ENCODE results near the gene TTN.
"Not testable (repeated sequence)": the region's sequence is repeated elsewhere in the genome, so short reads cannot be mapped to it uniquely, and the experiment has no call there.

Gene TTN

DNA sequence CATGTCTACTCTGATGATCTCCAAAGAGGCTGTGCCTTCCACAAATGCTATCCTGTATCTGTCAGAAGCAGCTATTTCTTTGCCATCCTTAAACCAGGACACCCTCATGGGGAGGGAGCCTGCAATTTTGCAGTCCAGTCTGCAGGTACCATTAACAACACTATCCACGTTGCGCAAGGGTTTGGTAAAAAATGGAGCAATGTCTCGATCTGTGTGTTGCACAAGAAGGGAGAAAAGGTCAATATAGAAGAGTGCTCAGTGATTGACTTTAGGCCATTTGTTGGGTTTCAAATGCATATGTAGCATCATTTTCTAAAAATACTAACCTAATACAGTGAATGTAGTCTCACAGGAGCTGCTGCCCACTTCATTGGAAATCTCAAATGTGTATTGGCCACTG, 74.3 kb downstream of the TTN start:
- no peak for DNase-seq

DNA sequence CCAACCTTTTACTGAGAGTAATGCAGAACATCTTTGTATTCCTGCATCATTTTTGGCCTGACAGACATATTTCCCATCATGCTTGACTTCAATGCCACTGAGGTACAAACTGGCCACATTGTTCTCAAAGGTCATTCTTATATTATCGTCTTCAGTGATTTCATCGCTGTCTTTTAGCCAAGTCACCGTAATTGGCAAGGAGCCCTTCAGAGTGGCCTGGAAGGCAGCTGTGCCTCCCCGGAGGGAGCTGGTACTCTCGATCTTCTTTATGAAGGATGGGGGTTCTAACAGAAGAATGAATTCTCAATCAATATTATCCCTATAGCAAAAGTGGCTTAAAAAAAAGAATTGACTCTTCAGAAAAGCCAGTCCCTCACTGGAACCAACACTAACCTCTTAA, 75.9 kb downstream of the TTN start:
- no peak for DNase-seq

DNA sequence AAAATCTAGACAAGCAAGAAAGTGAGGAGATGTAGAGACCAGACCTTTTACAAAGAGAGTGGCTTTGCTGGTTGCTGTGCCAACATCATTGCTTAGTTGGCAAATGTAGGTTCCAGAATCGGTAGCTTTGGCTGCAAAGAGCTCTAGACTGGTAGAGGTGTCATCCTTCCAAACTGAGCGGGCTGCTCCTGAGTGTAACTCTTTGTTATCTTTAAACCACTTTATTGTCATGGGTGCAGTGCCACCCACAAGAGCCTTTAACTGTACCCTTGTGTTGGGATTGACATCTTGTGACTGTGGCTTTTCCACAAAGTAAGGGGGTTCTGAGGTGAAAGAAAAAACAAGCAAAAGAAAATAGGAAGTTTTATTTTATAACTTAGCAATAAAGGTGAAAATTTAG, 77.2 kb downstream of the TTN start:
- no peak for DNase-seq

DNA sequence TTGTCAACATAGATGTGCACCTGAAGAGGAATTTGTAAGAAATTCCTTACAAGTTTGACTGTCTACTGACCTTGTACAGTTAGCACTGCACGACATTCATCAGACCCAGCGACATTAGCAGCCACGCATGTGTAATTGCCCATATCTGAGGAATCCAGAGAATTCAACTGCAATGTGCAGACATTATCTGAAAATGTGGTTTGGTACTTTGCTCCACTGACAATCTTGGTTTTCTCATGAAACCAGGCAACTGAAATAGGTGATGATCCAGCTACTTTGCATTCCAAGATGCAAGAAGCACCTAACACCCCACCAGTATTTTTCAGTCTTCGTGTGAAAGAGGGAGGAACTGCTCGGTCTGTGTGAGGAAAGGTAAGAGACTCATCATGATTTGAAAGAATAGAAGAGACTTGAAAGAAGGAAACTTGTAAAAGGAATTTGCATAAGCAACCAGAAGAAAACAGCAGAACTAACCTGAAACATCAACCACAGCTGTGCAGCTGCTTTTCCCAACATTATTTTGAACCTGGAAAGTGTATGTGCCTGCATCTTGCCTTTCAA, 83.4 kb downstream of the TTN start:
- DNase-seq, result no peak

DNA sequence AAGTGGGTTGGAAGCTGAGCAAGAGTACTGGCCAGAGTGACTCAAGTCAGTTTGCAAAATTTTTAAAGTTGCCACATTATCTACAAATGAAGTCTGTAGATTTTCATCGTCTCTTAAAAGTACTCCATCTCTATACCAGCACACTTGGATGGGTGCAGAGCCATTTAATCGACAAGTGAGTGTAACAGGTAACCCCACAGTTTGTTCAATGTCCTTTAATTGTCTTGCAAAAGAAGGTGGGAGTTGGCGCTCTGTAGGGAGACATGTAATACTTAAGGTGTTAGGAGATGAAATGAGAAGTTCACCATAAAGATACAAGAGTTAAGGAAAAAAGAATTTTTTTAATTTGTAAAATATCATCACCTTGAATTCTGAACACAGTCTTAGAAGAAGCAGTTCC, 84.9 kb downstream of the TTN start:
- DNase-seq, result no peak

DNA sequence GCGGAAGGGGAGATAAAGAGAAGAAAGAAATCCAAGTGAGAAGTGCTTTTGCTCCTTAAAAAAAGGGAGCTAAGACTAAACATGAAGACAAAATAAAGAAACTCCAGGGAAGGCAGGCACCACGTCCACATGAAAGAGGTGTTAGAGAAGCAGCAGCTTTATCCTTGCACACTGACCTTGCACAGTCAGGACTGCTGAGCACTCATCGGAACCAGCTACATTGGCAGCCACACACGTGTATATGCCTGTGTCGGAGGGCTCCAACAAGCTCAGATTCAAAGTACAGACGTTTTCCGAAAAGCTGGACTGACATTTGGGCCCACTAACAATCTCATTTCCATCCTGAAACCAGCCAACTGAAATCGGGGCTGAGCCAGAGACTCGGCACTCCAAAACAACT, 88.2 kb downstream of the TTN start:
- DNase-seq, result no peak

DNA sequence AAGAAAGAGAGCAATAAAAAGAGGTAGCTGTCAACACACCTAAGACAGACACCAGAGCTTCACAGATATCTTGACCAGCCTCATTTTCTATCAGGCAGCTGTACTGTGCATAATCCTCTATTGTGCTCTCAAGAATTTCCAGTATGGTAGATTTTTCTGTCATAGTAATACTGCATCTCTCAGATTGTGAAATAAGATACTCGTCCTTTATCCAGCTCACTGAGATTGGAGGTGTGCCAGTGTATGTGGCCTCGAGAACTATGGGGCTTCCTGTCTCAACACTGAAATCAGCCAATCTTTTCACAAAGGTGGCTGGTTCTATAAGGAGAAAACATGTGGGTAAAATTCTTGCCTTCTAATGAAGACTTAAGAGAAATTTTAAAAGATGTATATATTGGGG, 88.9 kb downstream of the TTN start:
- no peak for DNase-seq

DNA sequence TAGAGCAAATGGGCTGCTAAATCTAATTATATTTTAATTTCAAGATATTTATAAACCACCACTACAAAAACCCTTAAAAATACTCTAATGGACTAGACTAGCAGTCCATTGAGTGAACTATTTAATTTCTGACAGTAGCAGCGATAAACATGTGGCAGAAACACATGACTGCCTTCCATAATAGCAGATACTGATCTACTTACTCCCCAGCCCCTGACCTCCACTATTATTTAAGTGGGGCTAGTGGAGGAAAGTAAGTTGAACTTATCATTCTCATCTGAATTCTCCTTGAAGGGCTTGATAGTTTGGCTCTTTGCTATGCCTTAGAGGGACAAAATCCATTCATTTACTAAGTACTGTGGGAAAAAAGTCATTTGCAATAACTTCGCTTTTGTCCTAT, 90.8 kb downstream of the TTN start:
- DNase-seq, result no peak

DNA sequence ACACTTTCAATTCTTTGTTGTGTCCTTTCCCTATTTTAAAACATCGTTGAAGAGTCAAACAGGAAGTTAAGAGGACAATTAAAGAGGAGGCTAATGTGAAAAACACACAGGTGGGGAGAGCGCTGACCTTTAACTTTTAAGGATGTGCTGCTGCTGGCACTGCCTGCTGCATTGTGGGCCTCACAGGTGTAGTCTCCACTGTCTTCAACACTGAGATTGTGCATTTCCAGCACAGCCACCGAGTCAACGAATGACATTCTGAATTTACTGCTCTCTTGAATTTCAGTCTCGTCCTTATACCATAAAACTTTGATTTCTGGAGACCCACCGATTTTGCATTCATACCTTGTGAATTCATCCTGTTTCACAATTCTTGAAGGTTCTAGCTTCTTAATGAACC, 91.9 kb downstream of the TTN start:
- no peak for DNase-seq

DNA sequence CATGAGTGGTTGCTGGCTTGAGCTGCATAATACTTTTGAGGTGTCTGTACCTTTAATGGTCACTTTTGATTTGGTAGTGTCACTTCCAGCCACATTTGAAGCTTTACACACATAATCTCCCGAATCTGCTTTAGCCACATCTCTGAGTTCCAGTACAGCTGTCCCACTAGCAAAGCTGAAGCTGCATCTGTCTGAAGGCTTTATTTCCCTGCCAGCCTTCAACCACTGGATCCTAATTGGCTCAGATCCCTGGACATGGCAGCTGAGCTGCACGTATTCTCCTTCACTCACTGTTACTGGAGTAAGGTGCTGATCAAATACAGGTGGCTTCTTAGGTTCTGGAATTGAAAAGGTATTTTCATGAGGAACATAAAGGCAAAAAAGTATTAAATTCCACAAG, 99.7 kb downstream of the TTN start:
- no peak for DNase-seq

DNA sequence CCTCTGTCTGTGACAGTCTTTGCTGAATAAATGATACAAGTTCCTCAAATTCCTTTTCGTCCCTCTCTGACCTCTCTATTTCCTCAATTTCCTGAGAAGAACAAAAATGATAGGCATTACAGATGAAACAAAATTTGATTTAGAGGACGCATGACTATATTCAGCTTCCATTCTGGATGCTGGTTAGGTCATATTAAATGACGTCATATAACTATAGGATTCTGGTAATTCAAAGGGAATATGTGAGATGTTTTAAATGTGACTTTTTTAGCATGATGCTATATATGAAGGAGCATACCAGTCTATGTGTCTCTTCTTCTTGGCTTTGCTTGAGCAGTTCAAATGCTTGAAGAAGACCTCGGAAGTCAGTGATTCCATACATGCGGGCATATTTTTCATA, 102.3 kb downstream of the TTN start:
- no peak for DNase-seq

DNA sequence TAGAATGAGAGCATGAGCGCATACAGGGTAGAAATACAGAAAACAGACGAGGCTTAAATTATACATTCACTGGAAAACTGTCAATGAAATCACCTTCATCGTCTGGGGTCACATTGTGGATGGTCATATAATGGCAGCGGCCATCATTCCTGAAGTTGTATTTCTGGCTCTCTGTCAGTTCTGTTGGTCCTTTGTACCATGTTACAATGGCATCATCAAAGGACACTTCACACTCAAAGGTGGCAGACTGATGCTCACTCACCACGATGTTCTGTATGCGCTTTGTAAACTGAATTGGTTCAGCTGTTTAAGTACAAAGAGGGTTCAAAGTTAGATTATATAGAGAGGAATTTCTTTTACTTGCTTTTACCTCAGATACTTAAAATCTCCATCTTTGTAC, 104.9 kb downstream of the TTN start:
- no peak for DNase-seq

DNA sequence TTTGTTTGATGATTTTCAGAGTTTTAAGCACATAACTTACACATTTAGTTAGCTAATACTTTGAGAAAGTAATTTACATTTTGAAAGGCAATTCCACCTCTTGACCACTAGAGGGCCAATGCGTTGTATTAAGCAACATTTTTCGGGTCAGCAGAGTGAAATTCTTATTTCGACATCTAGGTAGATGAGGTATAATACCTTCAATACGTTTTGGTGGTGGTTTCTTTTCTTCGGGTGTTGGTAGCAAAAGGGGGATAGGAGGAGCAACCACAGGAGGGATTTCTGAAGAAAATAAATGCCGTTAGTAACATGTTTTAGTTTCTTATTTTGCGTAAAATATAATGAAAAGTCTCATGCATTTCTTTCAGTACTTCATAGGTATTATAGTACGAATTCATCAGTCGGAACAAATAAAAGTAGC, 106.3 kb downstream of the TTN start:
- no peak for DNase-seq

DNA sequence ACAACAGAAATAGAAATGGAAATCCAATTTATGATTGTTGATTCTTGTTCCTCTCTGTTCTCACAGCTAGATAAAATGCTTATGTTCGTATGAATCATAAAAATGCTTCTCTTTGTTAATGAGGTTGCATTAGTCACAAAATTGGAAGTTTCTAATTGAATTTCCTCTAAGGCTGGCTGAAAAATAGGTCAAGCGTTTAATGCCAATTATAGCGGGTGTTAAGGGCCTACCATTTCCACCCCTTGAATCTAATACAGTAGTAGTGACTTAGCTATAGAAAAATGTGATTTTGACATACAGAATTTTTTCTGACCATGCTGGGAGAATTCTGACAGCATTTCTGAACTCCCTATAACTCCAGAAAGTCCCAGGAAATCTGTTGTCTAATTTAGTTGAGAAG, 107.1 kb downstream of the TTN start:
- DNase-seq, result no peak

DNA sequence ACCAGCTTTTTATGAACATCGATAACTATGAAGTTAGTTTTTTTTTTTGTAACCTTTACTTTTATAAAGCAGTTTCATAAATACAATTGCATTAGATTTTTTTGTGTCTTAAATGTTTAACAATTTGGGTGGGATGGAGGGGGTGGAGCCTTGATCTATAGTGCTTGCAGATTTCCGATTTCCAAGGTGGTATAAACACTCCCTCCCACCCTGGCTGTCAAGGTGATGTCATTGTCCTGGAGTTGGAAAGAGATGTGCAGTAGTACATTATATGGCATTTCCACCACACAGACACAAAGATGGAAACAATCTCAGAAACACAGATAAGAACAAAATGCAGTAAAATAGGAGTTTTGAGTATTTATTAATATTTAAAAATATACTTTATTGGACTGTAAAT, 114.4 kb downstream of the TTN start:
- no peak for DNase-seq

DNA sequence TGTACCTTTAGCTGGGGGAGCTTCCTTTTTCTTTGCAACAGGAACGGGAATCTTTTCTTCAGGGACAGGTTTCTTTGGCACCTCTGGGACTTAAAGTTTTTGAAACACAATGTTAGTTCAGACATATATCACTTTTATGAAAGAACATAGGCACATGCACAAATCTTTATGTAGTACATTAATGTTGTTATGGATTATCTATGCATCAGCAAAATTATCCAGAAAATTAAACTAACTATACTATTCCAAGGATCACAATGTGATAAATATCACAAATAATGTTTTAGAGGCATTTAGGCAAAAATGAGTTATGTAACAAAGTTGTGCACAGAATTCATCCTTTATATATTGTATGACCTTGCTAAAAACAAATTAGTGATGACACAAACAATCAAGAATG, 117.4 kb downstream of the TTN start:
- DNase-seq, result no peak

DNA sequence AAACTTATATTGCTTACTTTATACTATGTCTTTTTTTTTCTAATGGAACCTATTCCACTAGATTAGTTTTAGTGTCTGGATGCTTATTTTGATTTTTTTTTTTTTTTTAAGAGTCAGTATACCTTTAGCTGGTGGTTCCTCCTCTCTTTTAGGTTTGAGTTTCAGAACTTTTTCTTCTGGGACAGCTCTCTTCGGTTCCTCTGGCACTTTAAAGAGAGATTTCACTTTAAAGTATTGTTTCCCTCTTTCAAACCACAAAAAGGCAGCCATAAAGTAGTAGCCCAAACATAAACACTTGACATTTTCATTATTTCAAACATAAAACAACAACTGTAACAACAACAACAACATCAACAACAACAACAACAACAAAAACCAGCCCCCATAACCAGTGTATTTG, 123.3 kb downstream of the TTN start:
- DNase-seq, result no peak

DNA sequence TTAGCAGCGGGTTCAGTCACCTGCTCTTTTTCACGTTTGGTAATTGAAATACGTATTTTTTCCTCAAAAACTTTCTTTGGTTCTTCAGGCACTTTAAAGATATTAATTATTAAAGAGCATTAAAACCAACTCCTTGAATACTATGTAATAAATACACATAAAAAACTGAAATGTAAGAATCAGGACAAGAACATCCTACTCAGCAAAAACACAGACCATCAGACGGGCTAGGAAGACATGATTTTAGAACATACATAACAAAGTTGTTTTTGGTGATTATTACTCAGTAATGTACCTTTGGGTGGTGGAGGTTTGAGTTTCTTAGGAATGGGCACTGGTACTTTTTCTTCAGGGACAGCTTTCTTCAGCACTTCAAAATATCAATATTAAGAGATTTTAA, 126.1 kb downstream of the TTN start:
- no peak for DNase-seq

DNA sequence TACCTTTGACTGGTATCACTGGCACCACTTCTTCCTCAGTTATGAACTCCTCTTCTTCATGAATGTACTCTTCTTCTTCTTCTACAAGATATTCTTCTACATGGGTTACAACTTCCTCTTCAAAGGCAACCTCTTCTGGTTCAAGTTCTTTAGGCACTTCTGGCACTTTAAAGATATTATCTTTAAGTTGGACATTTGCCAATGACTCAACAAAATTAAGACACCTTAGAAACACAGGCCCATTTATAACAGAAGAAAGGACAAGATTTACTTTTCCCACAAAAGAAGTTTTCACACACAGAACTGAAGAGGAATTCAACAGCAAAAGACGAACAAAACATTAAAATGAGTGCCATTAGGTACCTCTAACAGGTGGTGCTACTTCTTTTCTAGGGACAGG, 127.3 kb downstream of the TTN start:
- DNase-seq, result no peak

DNA sequence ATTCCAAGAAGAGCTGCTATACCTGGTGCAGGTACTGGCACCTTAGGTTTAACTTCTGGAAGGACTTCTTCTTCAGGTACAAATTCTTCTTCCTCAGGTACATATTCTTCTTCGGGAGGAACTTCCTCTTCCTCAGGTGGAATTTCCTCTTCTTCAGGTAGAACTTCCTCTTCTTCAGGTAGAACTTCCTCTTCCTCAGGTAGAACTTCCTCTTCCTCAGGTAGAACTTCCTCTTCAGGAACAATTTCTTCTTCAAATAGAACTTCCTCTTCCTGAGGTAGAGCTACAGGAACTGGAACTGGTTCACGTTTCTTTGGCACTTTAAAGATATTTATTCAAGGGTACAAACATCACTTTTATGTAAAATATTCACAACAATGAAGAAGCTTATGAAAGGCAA, 129.6 kb downstream of the TTN start:
- no peak for DNase-seq

DNA sequence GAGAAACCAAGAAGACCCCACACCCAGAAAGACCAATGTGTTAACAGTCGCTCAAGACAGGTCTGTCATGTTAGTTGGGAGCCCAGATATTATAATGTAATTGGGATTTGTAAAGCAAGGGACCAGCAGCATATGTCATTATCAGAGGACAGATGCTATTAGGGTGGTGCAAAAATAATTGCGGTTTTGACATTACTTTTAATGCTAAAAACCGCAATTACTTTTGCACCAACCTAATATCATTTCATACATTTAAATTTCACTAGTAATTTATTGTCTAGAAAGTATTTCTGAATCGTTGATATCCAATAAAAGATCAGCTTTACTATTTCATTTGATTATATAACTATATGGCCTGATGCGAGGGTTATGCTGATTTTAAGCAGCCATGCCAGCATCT, 131.2 kb downstream of the TTN start:
- DNase-seq, result no peak

DNA sequence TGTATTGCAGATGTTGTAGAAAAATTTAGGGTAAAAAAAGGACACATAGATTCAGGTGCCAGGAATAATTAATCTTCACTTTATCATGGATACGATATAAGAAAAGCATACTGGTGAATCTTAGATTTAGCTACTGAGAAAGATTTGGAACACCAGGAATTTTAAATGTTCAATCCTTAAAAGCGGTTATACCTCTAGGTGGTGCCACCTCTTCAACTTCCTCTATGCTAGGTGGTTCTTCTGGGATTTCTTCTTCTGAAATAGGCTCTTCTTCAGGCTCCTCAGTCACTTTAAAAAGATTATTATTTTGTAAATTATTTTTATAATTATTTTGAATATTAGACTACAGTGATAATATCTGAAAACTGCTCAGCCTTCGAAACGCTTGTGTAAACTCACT, 133.1 kb downstream of the TTN start:
- no peak for DNase-seq

DNA sequence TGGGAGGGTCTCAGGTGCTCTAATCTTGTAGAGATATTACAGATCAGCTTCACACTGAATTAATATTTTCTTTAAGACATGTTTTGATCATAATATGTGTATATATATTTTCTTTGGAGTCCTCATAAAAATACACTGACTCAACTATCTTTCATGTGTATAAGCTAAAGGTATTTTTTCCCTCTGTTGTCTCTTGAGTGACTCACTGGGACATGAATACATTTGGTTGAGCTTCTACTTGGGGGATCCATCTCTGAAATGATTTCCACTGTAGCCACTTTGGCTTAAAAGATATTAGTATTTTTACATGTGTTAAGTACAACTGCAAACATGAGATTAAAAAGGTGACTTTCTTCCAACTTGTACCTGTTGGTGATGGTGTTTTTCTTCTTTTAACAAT, 140.8 kb downstream of the TTN start:
- no peak for DNase-seq

DNA sequence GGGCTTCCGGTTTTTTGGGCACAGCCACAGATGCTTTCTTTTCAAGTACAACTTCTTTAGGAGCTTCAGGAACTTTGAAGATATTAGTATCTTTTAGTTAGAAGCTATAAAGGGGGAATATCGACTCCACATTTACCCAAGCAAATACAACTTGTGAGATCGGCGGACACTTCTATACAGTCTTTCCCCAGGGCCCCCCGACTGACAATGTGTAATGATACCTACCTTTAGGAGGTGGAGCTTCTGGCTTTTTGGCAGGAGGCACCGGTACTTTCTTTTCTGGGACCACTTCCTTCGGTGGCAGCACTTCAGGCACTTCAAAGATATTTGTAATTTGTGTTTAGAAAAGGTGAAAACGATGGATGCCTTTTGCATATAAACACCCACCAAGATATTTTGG, 148.7 kb downstream of the TTN start:
- DNase-seq, result not testable (repeated sequence)

DNA sequence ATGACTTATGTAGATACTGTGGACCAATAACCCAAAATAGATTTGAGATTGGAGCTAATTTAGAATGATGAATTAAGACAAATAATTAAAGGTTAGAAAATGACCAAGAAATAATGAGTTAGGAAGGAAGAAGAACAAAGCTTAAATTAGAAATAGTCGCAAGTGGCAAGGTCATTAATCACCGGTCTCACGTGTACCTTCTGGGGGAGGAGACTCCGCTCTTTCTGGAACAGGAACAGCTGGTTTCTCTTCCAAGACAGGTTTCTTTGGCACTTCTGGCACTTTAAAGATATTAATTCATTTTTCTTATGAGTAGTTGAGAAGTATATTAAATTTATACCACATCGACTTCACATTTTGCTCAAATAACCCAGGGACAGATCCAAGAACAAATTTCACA, 156.7 kb downstream of the TTN start:
- no peak for DNase-seq

DNA sequence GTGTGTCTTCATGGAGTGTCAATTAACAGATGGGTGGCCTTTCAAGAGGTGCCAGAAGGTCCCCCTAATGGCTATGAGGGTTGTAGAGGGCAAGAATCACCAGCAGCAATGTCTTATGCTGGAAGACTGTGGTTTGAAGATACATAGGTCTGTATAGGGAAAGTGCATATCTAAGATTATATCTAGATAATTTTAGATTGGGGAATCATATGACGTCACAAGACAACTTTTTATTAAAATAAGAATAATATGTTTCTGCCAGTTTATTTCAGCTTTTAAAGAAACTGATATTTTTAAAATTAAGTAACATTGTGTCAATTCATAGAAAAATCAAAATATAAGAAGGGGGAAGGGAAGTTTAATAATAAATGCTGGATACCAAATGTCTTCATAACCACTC, 162.3 kb downstream of the TTN start:
- no peak for DNase-seq

All from 8988T (cell line).